HEK293 (cell line): ENCODE data around the gene HCRTR2.

ENCODE experiments used
- AEBP2 ChIP-seq: fragments of 450-650 bp; formaldehyde crosslinking; IDR thresholded peaks from 2 replicates; pipeline ENCODE4 v1.5.1; 2016; ENCODE audit warnings: missing biosample characterization, missing genetic modification characterization, borderline replicate concordance
- BCL11A ChIP-seq: fragments of 450-650 bp; formaldehyde crosslinking; IDR thresholded peaks from 2 replicates; pipeline ENCODE4 v1.5.1; 2016; ENCODE audit warnings: low read depth, missing biosample characterization, missing genetic modification characterization
- GFI1B ChIP-seq: fragments of 450-650 bp; formaldehyde crosslinking; IDR thresholded peaks from 2 replicates; pipeline ENCODE4 v1.5.1; 2016; ENCODE audit warnings: missing biosample characterization, missing genetic modification characterization
- KLF10 ChIP-seq: fragments of 450-650 bp; IDR thresholded peaks from 2 replicates; pipeline ENCODE4 v1.5.1; 2018; ENCODE audit warnings: missing biosample characterization, mild to moderate bottlenecking, missing genetic modification characterization
- PRDM10 ChIP-seq: fragments of 450-650 bp; formaldehyde crosslinking; IDR thresholded peaks from 2 replicates; pipeline ENCODE4 v1.5.1; 2016; ENCODE audit warnings: missing biosample characterization, missing genetic modification characterization
- ZBTB1 ChIP-seq: fragments of 450-650 bp; formaldehyde crosslinking; IDR thresholded peaks from 2 replicates; pipeline ENCODE4 v1.5.1; 2016; ENCODE audit warnings: missing biosample characterization, missing genetic modification characterization
- ZBTB48 ChIP-seq: fragments of 450-650 bp; formaldehyde crosslinking; IDR thresholded peaks from 2 replicates; pipeline ENCODE4 v1.5.1; 2016; ENCODE audit warnings: missing biosample characterization, missing genetic modification characterization
- ZFP37 ChIP-seq: fragments of 450-650 bp; formaldehyde crosslinking; IDR thresholded peaks from 2 replicates; pipeline ENCODE4 v1.5.1; 2016; ENCODE audit warnings: missing biosample characterization, missing genetic modification characterization
- ZNF157 ChIP-seq: fragments of 450-650 bp; formaldehyde crosslinking; IDR thresholded peaks from 2 replicates; pipeline ENCODE4 v1.5.1; 2016; ENCODE audit warnings: missing biosample characterization, missing genetic modification characterization
- ZNF202 ChIP-seq: fragments of 450-650 bp; formaldehyde crosslinking; IDR thresholded peaks from 2 replicates; pipeline ENCODE4 v1.5.1; 2016; ENCODE audit warnings: missing biosample characterization, missing genetic modification characterization, borderline replicate concordance
- ZNF266 ChIP-seq: fragments of 450-650 bp; formaldehyde crosslinking; IDR thresholded peaks from 2 replicates; pipeline ENCODE4 v1.5.1; 2016; ENCODE audit warnings: missing biosample characterization, missing genetic modification characterization, low read depth
- ZNF362 ChIP-seq: fragments of 450-650 bp; formaldehyde crosslinking; IDR thresholded peaks from 2 replicates; pipeline ENCODE4 v1.5.1; 2016; ENCODE audit warnings: missing biosample characterization, missing genetic modification characterization
- ZNF398 ChIP-seq: fragments of 450-650 bp; formaldehyde crosslinking; IDR thresholded peaks from 2 replicates; pipeline ENCODE4 v1.5.1; 2017; ENCODE audit warnings: missing biosample characterization, missing genetic modification characterization
- ZNF423 ChIP-seq: fragments of 450-650 bp; formaldehyde crosslinking; IDR thresholded peaks from 2 replicates; pipeline ENCODE4 v1.5.1; 2016; ENCODE audit warnings: missing biosample characterization, missing genetic modification characterization
- ZNF48 ChIP-seq: fragments of 450-650 bp; formaldehyde crosslinking; IDR thresholded peaks from 2 replicates; pipeline ENCODE4 v1.5.1; 2016; ENCODE audit warnings: missing biosample characterization, missing genetic modification characterization
- ZNF510 ChIP-seq: fragments of 450-650 bp; formaldehyde crosslinking; IDR thresholded peaks from 2 replicates; pipeline ENCODE4 v1.5.1; 2018; ENCODE audit warnings: mild to moderate bottlenecking, missing genetic modification characterization, missing biosample characterization; ENCODE audit not compliant: insufficient replicate concordance
- ZNF560 ChIP-seq: fragments of 450-650 bp; formaldehyde crosslinking; IDR thresholded peaks from 2 replicates; pipeline ENCODE4 v1.5.1; 2017; ENCODE audit warnings: missing biosample characterization, missing genetic modification characterization, borderline replicate concordance
- ZNF561 ChIP-seq: fragments of 450-650 bp; IDR thresholded peaks from 2 replicates; pipeline ENCODE4 v1.5.1; 2018; ENCODE audit warnings: missing biosample characterization, missing genetic modification characterization, borderline replicate concordance
- ZNF585B ChIP-seq: fragments of 450-650 bp; formaldehyde crosslinking; IDR thresholded peaks from 2 replicates; pipeline ENCODE4 v1.5.1; 2016; ENCODE audit warnings: missing biosample characterization, missing genetic modification characterization
- ZNF670 ChIP-seq: fragments of 450-650 bp; formaldehyde crosslinking; IDR thresholded peaks from 2 replicates; pipeline ENCODE4 v1.5.1; 2016; ENCODE audit warnings: missing biosample characterization, missing genetic modification characterization, low read depth
- ZNF701 ChIP-seq: fragments of 450-650 bp; formaldehyde crosslinking; IDR thresholded peaks from 2 replicates; pipeline ENCODE4 v1.5.1; 2016; ENCODE audit warnings: missing biosample characterization, missing genetic modification characterization
- ZNF704 ChIP-seq: fragments of 450-650 bp; formaldehyde crosslinking; IDR thresholded peaks from 2 replicates; pipeline ENCODE4 v1.5.1; 2016; ENCODE audit warnings: missing biosample characterization, missing genetic modification characterization
- ZNF747 ChIP-seq: fragments of 450-650 bp; formaldehyde crosslinking; IDR thresholded peaks from 2 replicates; pipeline ENCODE4 v1.5.1; 2016; ENCODE audit warnings: missing biosample characterization, missing genetic modification characterization
- ZNF76 ChIP-seq: fragments of 450-650 bp; formaldehyde crosslinking; IDR thresholded peaks from 2 replicates; pipeline ENCODE4; 2016; ENCODE audit warnings: low read depth, missing biosample characterization, missing genetic modification characterization, borderline replicate concordance
- ZNF768 ChIP-seq: fragments of 450-650 bp; formaldehyde crosslinking; IDR thresholded peaks from 2 replicates; pipeline ENCODE4 v1.5.1; 2018; ENCODE audit warnings: missing biosample characterization, mild to moderate bottlenecking, missing genetic modification characterization
- ZNF843 ChIP-seq: fragments of 450-650 bp; formaldehyde crosslinking; IDR thresholded peaks from 2 replicates; pipeline ENCODE4 v1.5.1; 2016; ENCODE audit warnings: missing biosample characterization, missing genetic modification characterization

The HCRTR2 gene

GRCh38 chr6:55208478-55209458 lies 34.5 kb downstream of the HCRTR2 start (continued):
- TF ChIP-seq PRDM10 (tag by site-specific recombination) (peak; percentile 28; the same call in 1 of the 2 replicates), ZNF510 (no peak), ZNF202 (tag by site-specific recombination) (no peak), BCL11A (tag by site-specific recombination) (peak; percentile 50; the same call in 1 of the 2 replicates), ZNF266 (tag by site-specific recombination) (no peak), ZNF768 (no peak), ZFP37 (tag by site-specific recombination) (no peak), ZNF704 (tag by site-specific recombination) (no peak), ZNF362 (tag by site-specific recombination) (peak; percentile 80; the same call in 1 of the 2 replicates), ZNF585B (tag by site-specific recombination) (no peak), ZBTB48 (no peak), KLF10 (tag by site-specific recombination) (0 out of 2 replicates have a peak, but pooled peaks have one; percentile 14), ZBTB1 (tag by site-specific recombination) (no peak), ZNF561 (tag by site-specific recombination) (no peak), ZNF157 (no peak), ZNF701 (no peak), GFI1B (no peak), ZNF398 (tag by site-specific recombination) (0 out of 2 replicates have a peak, but pooled peaks have one; percentile 13), ZNF423 (no peak), AEBP2 (tag by site-specific recombination) (no peak), ZNF48 (tag by site-specific recombination) (no peak), ZNF670 (no peak), ZNF76 (tag by site-specific recombination) (no peak), ZNF747 (tag by site-specific recombination) (no peak), ZNF560 (tag by site-specific recombination) (no peak), ZNF843 (tag by site-specific recombination) (peak; percentile 66)
